RWPE1 (cell line): ENCODE data around the gene VWA8.

ENCODE experiments used
- CTCF ChIA-PET: fragments of 350-600 bp; sonication (Branson Sonifier 250); formaldehyde crosslinking; extraction: SDS; loops from one replicate; lab custom pipeline; 2021; lab: Yijun Ruan, JAX
- POLR2A ChIA-PET: fragments of 400-600 bp; formaldehyde crosslinking; extraction: SDS; loops from one replicate; lab custom pipeline; 2020; ENCODE audit warnings: antibody characterized with exemption; ENCODE audit not compliant: low non-redundant PET; lab: Yijun Ruan, JAX
- DNase-seq: peaks from one replicate; pipeline ENCODE4 v3.0.0; 2012; ENCODE audit warnings: low spot score
- H3K27ac ChIP-seq: fragments of 450-650 bp; 2 replicates; pipeline ENCODE4 v1.5.1; 2017
- TF ChIP-seq, protein P1 (sequence below): fragments of 450-650 bp; conservative IDR thresholded peaks from 2 replicates; pipeline ENCODE4 v1.5.1; 2017; ENCODE audit warnings: low read depth, mild to moderate bottlenecking

Gene VWA8

DNA sequence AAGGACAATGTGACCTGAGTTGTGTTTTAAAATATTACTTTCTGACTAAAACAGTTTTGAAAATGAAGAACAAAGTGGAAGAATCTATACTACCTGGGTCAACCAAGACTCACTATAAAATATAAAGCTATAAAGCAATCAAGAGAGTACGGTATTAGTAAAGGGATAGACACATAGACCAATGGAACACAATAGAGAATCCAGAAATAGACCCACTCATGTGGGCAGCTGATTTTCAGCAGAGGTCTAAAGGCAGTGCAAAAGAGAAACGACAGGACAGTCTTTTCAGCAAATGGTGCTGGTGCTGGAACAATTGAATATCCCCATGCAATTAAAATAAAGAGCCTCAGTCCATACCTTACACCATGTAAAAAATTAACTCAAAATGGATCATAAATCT, 278.9 kb downstream of the VWA8 start:
- POLR2A ChIA-PET, result no interaction called here
- CTCF ChIA-PET, result no interaction called here
- TF ChIP-seq, protein P1, sequence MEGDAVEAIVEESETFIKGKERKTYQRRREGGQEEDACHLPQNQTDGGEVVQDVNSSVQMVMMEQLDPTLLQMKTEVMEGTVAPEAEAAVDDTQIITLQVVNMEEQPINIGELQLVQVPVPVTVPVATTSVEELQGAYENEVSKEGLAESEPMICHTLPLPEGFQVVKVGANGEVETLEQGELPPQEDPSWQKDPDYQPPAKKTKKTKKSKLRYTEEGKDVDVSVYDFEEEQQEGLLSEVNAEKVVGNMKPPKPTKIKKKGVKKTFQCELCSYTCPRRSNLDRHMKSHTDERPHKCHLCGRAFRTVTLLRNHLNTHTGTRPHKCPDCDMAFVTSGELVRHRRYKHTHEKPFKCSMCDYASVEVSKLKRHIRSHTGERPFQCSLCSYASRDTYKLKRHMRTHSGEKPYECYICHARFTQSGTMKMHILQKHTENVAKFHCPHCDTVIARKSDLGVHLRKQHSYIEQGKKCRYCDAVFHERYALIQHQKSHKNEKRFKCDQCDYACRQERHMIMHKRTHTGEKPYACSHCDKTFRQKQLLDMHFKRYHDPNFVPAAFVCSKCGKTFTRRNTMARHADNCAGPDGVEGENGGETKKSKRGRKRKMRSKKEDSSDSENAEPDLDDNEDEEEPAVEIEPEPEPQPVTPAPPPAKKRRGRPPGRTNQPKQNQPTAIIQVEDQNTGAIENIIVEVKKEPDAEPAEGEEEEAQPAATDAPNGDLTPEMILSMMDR, result no peak
- no peak for DNase-seq
- H3K27ac ChIP-seq, result no peak overlapping the region

DNA sequence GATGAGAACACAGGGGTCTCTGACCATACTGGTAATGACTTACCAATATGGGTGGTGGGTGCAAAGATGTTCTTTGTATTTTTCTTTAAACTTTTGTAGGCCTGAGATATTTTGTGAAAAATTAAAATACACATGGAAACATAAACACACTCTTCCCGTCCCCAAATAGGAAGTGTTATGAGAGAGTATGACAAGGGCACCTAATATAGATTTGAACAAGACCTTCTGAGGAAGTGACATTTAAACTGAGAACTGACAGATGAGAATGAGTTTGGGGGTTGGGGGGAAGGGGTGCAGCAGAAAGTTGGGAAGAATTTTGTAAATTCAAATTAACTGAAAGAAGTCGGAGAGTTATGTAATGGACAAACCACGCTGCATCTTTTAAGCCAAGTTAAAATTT, 279.3 kb downstream of the VWA8 start:
- ChIA-PET CTCF (no interaction called here), POLR2A (no interaction called here)
- TF ChIP-seq, protein P1, result no peak
- H3K27ac ChIP-seq, result no peak overlapping the region
- DNase-seq, result no peak

DNA sequence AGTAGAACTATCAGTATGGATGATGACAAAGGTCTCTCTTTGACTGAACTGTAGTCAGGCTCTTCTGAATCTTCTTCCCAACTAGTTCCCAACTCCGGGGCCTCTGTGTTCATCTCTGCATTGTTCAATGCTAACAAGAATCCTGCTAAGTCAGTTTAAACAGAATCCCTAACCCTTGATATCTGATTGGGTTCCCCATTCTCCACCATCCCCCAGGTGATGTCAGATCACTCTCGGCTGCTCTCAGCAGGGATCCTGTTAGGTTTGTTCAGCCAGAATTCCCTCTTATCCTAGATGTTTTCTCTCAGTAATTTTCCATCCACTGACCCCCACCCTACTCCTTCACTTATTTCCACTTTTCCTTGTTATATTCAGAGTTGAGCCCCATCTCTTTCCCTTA, 280.0 kb downstream of the VWA8 start:
- DNase-seq, result no peak
- ChIA-PET CTCF (no interaction called here), POLR2A (no interaction called here)
- TF ChIP-seq, protein P1, result no peak
- no peak overlapping the region for H3K27ac ChIP-seq

DNA sequence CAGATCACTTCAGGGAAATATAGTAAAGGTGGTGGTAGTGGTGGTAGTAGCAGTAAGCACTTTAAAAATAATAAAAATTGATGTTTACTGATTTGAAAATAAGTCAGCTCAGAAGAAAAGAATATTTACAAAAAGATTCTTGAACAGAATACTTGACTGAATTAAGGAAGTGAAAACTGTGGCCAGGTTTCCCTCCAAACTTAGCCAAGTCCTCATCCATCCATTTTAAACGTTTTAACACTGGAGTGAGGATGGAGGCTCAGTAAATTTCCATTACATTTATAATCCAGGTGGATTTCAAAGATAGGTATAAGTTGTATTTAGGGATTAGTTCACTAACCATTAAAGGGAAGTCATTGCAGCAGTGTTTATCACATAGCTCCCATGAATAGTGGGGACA, 282.1 kb downstream of the VWA8 start:
- TF ChIP-seq, protein P1, result no peak
- ChIA-PET CTCF (interaction anchor here (1.7 kb wide), 1 partner anchor 11 kb away, joined by 5 read pairs; no protein-coding TSS in a partner anchor), POLR2A (no interaction called here)

DNA sequence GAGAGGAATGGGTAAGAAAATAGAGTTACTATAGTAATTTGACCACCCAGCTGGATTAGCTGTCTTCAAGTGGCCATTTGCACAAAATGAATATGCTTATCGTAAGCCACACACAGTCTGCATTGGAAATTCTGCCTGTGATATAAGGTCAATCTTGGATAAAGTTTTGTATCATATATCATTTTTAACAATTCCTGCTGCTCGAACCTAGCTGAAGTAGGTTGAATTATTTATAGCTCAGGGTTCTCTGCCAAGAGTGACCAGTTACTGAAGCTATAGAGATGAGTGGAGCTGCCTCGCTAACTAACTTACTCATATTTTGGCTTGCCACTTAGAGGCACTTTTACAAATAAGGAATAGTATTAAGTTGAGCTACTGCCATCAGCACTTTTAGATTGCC, 282.7 kb downstream of the VWA8 start:
- TF ChIP-seq, protein P1, result no peak
- ChIA-PET POLR2A (no interaction called here), CTCF (interaction anchor here (0.6 to 2.1 kb wide), 2 partner anchors 10 to 181 kb away, joined by 3 to 7 read pairs; no protein-coding TSS in a partner anchor)
- no peak for DNase-seq
- H3K27ac ChIP-seq, result no peak overlapping the region

More for the DNA sequence above, 282.1 kb downstream of the VWA8 start:
- H3K27ac ChIP-seq, result no peak overlapping the region
- DNase-seq, result no peak

DNA sequence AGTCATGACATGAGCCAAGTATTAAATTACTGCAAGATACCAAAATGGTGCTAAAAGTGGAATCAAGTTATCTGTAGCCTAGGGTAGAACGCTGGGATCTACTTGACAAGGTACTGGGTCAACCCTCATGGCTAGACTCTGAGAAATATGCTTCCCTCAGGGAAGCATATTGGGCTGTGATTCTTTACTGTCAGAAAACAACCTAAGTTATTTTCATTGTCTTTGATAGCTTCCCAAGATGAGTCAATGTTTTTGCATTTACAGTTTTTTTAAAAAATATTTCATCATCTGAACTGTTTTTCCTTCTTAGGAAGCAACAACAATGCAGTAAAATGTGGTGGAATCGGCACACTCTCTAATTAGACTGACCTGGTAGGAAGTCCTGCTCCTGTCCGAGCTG, 285.6 kb downstream of the VWA8 start:
- peak; percentile 8 for DNase-seq
- H3K27ac ChIP-seq, result no peak overlapping the region
- POLR2A ChIA-PET, result no interaction called here
- CTCF ChIA-PET, result no interaction called here
- TF ChIP-seq, protein P1, result no peak
